NT2/D1 (cell line): ENCODE results near the gene TPSAB1.
"Not testable (repeated sequence)": the region's sequence is repeated elsewhere in the genome, so short reads cannot be mapped to it uniquely, and the experiment has no call there.

ENCODE experiments used
- DNase-seq: peaks from one replicate; pipeline ENCODE4 v3.0.0-alpha.2; 2011; ENCODE audit warnings: low read depth, low spot score
- H3K27me3 ChIP-seq: 2 replicates; pipeline ENCODE4 v1.6.0; 2011; ENCODE audit warnings: mild to moderate bottlenecking; ENCODE audit not compliant: insufficient read length, insufficient read depth
- H3K36me3 ChIP-seq: 2 replicates; pipeline ENCODE4 v1.6.1; 2011; ENCODE audit warnings: mild to moderate bottlenecking, low read length, mixed read lengths; ENCODE audit not compliant: insufficient read depth, insufficient read length
- H3K4me1 ChIP-seq: 2 replicates; pipeline ENCODE4 v1.5.1; 2011; ENCODE audit not compliant: insufficient read depth, insufficient read length
- H3K4me3 ChIP-seq: 2 replicates; pipeline ENCODE4 v1.5.1; 2011; ENCODE audit warnings: low read depth; ENCODE audit not compliant: insufficient read length
- H3K9ac ChIP-seq: 2 replicates; pipeline ENCODE4 v1.6.0; 2011; ENCODE audit warnings: low read depth; ENCODE audit not compliant: insufficient read length
- H3K9me3 ChIP-seq: 2 replicates; pipeline ENCODE4 v1.5.1; 2011; ENCODE audit warnings: mild to moderate bottlenecking, low read length; ENCODE audit not compliant: insufficient read depth
- SUZ12 ChIP-seq: IDR thresholded peaks from 2 replicates; pipeline ENCODE4 v1.6.1; 2011; ENCODE audit not compliant: insufficient read length, insufficient read depth; ENCODE audit errors: extremely low read depth
- YY1 ChIP-seq: IDR thresholded peaks from 2 replicates; pipeline ENCODE4 v1.6.1; 2011; ENCODE audit not compliant: insufficient read length, insufficient read depth
- ZNF274 ChIP-seq: IDR thresholded peaks from 2 replicates; pipeline ENCODE4 v1.6.1; 2011; ENCODE audit warnings: mild to moderate bottlenecking, low read depth, low read length

TPSAB1 gene

DNA sequence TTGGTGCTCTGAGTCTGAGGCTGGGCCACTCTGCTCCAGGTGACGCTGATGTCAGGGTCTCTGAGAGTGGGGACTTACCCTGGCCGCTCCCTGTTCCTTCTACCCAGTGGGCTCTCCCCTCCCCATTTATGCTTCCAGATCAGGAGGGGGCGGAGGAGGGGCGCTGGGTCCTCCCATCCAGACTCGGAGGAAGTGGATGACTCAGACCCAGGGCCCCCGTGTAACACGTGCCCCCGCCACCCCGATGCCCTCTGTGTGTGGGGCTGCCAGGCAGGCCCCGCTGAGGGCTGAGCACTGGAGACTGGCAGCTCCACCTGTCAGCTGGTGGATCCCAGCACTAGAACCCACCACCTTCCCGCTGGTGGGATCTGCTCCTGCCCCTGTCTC lies 10.4 kb upstream of the TPSAB1 start, which contains the start of gene TPSB2:
TPSB2 (minus strand) TSS at position 101 of the 387 bp plus-strand sequence. CDS start 233 bp downstream, outside the sequence.
- H3K9me3 ChIP-seq, H3K4me1 ChIP-seq, H3K36me3 ChIP-seq, DNase-seq, H3K4me3 ChIP-seq, H3K9ac ChIP-seq, H3K27me3 ChIP-seq: not testable (repeated sequence)

DNA sequence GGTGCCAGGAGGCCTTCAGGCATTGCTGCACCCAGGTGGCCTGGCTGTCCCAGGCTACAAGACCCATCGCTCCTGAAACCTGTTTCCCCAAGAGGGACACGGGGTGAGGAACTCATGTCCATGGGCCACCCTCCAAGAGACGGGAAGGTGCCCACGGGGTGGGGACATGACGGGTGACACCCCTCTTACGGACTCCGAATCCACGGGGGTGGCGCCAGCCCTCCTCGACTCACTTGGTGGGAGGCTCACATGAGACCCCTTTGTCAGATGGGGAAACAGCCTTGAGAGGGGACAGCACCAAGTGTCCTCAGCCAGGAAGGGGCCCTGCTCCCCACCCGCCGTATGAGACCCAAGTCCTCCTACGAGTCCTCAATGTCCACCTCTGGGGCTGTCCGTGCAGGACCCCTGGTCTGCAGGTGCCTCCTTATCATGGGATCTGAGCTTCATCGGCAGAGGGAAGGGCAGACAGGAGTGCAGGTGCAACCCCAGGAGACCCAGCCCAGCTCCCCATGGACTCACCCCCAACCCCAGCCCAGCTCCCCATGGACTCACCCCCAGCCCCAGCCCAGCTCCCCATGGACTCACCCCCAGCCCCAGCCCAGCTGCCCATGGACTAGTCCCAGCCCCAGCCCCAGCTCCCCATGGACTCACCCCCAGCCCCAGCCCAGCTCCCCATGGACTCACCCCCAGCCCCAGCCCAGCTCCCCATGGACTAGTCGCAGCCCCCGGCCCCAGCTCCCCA lies 9.9 kb upstream of the TPSAB1 start:
- H3K9ac ChIP-seq, DNase-seq, H3K9me3 ChIP-seq, H3K4me1 ChIP-seq, H3K27me3 ChIP-seq, H3K4me3 ChIP-seq, H3K36me3 ChIP-seq: not testable (repeated sequence)

- not testable (repeated sequence) for H3K9ac ChIP-seq, H3K4me1 ChIP-seq, H3K9me3 ChIP-seq, H3K36me3 ChIP-seq, H3K27me3 ChIP-seq, DNase-seq, H3K4me3 ChIP-seq
Measured at GRCh38 chr16:1231301-1231700, 9.2 kb upstream of the TPSAB1 start.

- not testable (repeated sequence) for H3K9me3 ChIP-seq, H3K36me3 ChIP-seq, H3K9ac ChIP-seq, DNase-seq, H3K4me3 ChIP-seq, H3K27me3 ChIP-seq, H3K4me1 ChIP-seq
Measured at GRCh38 chr16:1232049-1232748, 8.3 kb upstream of the TPSAB1 start.

DNA sequence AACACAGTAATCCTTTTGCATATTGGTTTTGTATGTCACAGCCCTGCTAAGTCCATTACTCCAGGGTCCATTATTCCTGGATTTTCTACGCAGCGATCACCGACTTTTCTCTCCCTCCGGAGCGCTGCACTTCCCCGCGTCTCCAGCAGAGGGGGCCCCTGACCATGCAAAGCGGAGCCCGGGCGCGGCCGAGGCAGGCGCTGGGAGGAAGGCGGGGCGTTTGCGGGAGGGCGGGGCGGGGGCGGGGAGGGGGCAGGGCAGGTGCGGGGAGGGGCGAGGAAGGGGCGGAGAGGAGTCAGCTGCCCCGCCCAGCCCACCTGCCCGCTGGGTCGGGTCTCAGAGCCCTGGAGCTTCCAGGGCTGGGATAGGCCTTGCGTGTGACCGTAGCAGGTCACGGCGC lies 3.8 kb upstream of the TPSAB1 start:
- not testable (repeated sequence) for H3K27me3 ChIP-seq, H3K36me3 ChIP-seq, DNase-seq, H3K4me3 ChIP-seq, H3K9me3 ChIP-seq, H3K4me1 ChIP-seq, H3K9ac ChIP-seq

- no peak overlapping the region for H3K4me3 ChIP-seq
- TF ChIP-seq YY1 (no peak), ZNF274 (no peak), SUZ12 (no peak)
- H3K4me1 ChIP-seq: no peaks in the 10 kb centered on the region
- no peaks in the 10 kb centered on the region for H3K9me3 ChIP-seq
- no peaks in the 10 kb centered on the region for H3K36me3 ChIP-seq
- H3K9ac ChIP-seq: no peak overlapping the region
- DNase-seq: no peak
- H3K27me3 ChIP-seq: peaks cover 8% of the 10 kb centered on the region
Measured at GRCh38 chr16:1237990-1238389, 2.5 kb upstream of the TPSAB1 start.

GRCh38 chr16:1238909-1239308 lies 1.6 kb upstream of the TPSAB1 start:
- not testable (repeated sequence) for H3K9me3 ChIP-seq, H3K27me3 ChIP-seq, DNase-seq, H3K9ac ChIP-seq, H3K36me3 ChIP-seq, H3K4me3 ChIP-seq, H3K4me1 ChIP-seq

- not testable (repeated sequence) for H3K9me3 ChIP-seq, H3K36me3 ChIP-seq, H3K4me3 ChIP-seq, DNase-seq, H3K4me1 ChIP-seq, H3K27me3 ChIP-seq, H3K9ac ChIP-seq
Measured at GRCh38 chr16:1239575-1239974, 930 bp upstream of the TPSAB1 start.

- not testable (repeated sequence) for H3K36me3 ChIP-seq, H3K4me3 ChIP-seq, H3K9me3 ChIP-seq, H3K9ac ChIP-seq, DNase-seq, H3K4me1 ChIP-seq
- peaks cover 23% of the 10 kb centered on the region for H3K27me3 ChIP-seq
Measured at GRCh38 chr16:1241081-1241480, 576 bp downstream of the TPSAB1 start.

GRCh38 chr16:1243363-1243762 lies 2.9 kb downstream of the TPSAB1 start:
- not testable (repeated sequence) for DNase-seq

GRCh38 chr16:1243907-1244850 lies 3.7 kb downstream of the TPSAB1 start:
- H3K27me3 ChIP-seq: peaks cover 37% of the 10 kb centered on the region
- H3K9me3 ChIP-seq, H3K9ac ChIP-seq, DNase-seq, H3K36me3 ChIP-seq, H3K4me3 ChIP-seq, H3K4me1 ChIP-seq: not testable (repeated sequence)

More at GRCh38 chr16:1243363-1243762, 2.9 kb downstream of the TPSAB1 start:
- not testable (repeated sequence) for H3K36me3 ChIP-seq, H3K4me1 ChIP-seq, H3K4me3 ChIP-seq, H3K9me3 ChIP-seq, H3K9ac ChIP-seq
- peaks cover 38% of the 10 kb centered on the region for H3K27me3 ChIP-seq
